NCI-H2107 treated with DMSO at 0.1 percent for 48 hours (cell line): ENCODE data around the gene S100A9.

Source experiments
- DNase-seq: peaks from one replicate; lab custom pipeline; 2025; ENCODE audit not compliant: unreplicated experiment; lab: John Stamatoyannopoulos, UW

The S100A9 gene

DNA sequence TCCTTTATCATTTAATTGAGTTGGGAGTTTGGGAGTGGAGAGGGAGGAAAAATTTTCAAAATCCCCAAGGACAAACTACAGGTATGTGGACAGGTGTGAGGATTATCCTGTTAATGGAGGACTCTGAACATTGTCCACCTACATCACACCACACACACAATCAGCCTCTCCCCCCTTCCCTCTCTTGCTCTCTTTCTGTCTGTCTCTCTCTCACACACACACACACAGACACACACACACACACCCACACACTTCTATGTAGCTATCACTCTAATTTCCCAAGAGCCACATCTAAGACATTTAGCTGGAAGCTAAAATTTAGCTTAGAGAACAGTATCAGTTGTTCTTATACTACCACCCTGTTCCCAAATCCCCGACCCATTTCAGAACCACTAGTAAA, 31.7 kb downstream of the S100A9 start:
- DNase-seq: no peak

DNA sequence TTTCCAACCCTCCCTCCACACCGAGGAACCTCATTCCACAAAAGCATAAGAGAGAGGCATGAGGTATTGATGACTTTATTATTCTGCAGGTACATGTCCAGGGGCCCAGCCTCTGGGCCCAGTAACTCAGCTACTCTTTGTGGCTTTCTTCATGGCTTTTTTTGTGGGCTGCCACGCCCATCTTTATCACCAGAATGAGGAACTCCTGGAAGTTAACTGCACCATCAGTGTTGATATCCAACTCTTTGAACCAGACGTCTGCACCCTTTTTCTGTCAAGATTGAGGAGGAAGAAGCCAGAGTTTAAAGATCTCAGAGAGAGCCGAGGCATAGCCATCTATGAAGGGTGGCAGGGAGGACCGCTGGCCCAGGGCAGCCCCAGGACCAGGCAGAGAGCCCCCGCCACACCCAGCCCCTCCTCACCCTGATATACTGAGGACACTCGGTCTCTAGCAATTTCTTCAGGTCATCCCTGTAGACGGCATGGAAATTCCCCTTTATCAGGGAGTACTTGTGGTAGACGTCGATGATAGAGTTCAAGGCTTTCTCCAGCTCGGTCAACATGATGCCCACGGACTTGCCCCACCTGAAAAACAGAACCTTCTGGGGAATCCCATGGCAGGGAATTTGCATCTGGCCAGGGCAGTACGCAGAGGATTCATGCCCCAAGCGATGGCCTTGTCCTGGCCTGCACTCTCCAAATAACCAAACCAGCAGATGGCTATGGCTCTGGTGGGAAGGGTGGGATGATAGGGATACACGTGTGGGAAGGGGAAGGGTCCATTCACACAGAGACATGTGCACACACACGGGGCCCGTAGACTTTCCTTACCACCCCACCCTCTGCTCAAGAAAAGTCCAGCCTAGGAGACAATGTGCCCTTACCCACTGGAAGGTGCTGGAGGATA, 32.6 kb downstream of the S100A9 start:
- no peak for DNase-seq

DNA sequence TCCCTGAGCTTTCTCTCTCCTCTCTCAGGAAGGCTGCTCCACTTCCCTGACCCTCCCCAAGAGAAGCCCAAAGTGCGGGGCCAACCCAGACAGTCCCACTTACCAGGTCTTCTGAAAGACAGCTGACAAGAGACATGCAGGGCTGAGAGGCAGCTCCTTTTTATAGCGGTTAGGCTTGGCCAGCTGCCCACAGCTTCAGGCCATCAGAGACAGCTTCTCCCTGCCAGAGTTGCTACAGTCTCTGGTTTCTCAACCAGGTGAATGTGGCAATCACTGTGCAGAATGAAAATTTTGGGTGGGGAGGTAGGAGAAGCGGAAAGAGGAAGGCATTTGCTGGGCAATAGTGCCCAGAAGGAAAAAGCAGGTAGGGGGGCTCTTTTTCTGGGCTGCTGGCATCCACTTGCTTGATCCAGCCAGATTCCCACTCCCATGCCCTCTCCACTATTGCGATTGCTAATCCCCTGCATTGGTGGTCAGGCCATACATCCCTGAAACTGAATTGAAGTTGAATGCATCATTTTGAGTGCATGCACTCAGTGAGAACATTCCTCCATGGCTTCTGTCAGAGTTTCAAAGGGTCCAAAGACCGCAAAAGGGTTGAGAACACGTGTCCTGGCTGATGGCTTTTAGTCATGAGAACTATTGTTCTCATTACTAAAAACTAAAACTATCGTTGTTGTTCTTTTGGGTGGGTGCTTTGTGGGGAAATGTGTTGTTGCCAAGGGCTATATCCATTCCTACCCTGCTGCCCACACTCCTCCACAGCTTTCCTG, 33.5 kb downstream of the S100A9 start, which contains the start of gene S100A8:
TSS of gene S100A8 (minus strand) at position 136 of the 773 bp plus-strand sequence. CDS start 538 bp downstream, outside the sequence.
- peak; percentile 59 for DNase-seq

DNA sequence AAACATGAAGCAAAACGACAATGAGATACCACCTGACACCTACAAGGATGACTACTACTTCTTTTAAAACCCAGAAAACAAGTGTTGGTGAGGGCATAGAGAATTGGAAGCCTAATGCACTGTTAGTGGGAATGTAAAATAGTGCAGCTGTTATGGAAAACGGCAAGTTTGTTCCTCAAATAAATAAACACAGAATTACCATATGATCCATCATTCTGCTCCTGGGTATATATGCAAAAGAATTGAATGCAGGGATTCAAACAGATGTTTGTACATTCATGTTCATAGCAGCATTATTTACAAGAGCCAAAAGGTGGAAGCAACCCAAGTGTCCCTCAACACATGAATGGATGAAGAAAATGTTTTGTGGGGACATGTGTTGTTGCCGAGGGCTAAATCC, 34.6 kb downstream of the S100A9 start:
- DNase-seq: no peak

DNA sequence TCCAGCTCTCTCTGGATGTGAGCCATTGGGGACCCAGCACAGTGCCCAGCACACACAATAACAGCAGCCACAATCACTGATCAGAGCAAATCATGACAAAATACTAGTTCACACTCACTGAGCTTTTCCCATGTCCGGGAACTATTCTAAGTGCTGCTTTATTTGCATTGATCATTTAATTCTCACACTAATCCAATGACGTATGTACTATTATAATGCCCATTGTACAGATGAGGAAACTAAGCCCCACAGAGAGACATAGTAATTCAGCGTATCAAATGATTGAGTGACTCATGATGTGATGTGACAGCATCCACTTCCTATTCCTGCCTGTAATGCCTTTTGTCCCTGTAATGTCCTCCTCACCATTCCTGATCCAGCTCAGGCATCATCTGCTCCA, 35.2 kb downstream of the S100A9 start:
- DNase-seq: no peak

DNA sequence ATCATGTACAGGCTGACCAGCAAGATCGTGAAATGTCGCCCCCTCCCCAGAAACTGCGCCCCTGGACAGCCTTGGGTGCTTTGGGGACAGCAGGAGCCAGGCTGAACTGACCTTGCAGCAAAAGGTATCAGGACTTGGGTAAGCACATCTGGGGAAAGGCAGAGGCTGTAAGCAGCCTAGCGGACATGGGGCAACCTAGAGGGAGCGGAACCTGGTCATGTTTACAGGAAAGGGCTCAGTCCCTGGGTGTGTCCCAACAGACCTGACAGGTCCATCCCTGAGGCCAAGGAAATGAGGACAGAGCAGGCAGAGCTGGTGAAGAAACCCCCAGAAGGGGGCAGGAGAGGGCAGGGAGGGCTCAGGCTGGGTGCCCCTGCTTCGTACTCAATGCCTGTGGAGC, 36.3 kb downstream of the S100A9 start:
- DNase-seq: no peak

DNA sequence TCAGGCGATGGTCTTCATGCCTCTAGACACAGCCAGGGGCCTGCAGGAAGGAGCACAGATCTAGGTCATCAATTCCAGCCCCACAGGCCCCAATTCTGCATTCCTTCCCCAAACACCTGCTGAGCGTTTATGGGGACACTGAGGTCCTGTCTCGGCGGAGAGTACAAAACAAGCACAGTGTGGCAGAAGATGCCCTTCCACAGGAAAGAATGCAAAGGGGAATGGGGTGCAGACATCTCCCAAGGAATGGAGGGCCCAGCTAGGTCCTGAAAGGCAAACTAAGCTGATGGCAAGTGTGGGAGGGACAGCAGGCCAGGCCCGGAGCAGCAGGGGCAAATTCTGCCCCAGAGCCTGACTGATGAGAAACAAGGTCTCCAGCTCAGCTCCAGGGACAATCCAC, 36.7 kb downstream of the S100A9 start:
- no peak for DNase-seq

DNA sequence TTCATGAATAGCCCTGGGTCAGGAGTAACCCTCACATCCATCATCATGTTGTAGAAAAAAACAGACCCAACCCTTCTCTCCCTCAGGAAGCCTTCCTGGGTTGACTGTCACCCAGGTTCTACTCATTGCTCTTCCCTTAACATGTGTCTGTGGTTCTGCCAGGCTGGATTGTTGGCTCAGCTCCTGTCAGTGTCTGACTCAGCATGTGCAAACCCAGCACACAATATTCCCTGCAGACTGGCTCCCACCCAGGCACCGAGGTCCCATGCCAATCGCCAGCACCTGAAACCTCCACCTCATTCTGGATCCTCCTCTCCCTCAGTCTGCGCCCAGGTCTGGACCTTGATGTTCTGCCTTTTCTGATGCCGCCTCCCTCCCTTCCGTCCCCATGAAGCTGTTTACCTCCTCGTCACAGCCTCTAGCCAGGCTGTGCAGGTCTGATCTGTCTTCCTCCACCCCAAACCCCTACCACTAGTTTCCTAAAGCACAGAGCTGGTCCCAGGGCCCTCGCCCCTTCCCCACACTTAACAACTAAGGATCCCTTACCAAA, 37.6 kb downstream of the S100A9 start:
- no peak for DNase-seq

DNA sequence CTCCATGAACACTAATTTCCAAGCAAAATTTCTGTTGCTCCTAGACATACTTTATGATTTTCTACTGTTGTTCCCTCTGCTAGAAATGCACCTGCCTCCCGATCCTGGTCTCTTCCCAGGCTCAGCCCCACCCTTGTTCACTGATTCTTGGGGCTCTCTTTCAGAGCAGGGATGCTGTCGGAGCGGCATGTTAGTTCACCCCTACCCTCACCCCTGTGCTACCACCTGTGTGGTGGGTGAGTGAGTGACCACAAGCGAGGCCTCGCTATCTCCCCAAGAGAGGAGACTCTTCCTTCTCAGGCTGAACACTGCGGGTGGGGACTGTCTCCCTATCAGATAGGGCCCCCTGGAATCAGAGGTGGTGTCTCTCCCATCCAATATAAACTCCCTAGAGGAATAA, 38.1 kb downstream of the S100A9 start:
- no peak for DNase-seq

DNA sequence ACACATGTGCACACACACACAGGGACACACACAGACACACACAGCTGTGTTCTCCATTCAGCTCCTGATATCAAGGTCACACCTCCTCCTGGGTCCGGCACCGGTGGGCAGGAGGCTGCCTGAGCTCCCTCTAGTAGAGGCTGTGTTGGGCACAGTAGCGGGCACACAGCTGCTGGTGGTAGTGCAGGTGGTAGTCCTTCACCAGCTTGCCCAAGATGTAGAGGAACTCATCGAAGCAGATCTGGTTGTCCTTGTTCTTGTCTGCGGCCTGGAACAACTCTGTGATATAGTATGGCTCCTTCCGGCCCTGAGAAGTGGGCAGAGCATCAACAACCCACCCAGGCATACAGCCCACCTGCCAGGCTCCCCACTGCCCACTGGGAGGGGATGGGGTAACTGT, 38.8 kb downstream of the S100A9 start:
- no peak for DNase-seq

DNA sequence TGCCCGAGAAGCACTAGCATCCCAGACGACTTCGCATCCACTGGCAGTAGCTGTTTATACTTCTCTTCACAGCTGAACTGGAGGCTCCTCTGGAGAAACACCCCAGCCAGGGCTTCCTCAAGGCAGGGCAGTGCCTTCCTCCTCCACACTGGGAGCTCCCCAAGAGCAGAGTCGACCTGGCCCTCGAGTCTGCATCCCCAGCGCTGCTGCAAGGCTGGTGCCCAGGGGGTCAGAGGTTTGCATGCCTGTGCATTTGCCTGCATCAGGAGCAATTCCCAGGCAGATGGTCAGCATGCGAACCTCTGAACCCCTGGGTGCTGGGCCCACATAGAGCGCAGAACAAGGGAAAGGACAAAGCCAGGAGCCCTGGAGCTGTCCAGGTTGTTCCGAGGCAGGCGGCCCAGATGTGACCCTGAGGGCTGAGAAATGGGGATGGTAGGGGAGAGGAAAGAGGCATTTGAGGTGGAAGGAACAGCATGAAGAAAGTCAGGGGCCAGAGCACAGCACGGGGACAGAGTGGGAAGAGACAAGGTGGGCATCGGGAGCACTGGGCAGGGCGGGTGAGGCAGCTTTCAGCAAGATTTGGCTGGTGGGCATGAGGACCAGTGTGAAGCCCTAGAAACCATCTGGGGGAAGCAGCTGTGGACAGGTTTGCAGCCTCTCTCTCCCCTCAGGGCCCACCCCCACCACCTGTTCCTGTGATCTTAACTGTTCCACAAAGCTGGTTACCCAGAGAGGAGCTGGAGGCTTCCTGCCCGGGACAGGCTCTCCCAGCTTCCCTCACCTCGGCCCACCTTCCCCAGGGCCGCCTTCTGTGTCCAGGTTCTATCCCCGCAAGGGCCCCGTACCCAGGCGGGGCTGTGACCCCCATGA, 39.6 kb downstream of the S100A9 start:
- DNase-seq: no peak

DNA sequence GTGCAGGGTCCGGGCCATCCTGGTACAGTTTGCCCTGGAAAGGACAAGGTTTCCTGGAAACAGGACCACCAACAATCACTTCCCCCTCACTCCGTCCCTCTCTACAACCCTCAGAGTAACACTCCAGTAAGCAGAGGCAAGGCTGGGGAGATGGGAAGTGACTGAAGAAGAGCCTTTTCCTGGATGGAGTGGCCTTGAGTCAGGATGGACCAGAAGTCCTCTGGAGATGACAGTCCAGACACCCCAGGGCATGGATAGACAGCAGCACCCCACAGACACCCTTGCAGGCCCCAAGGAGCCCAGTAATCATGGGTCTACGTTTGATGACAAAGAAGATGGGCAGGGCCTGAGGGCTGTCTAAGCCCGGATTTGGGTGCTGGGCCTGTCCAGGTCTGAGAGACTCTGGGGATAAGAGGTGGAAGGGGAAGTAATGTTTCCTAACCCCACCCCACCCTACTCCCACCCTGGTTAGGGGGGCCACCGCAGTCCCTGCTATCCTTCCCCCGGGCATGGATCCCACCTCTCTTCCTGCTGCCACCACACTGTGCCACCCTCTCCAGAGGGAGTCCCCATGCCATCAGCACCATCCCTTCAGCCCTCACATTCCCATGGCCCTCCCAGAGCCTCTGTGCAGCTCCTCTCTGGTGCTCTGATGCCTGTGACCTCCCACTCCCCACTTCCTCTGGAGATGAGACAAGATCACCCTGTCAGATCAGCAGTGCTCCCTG, 40.4 kb downstream of the S100A9 start:
- DNase-seq: no peak

DNA sequence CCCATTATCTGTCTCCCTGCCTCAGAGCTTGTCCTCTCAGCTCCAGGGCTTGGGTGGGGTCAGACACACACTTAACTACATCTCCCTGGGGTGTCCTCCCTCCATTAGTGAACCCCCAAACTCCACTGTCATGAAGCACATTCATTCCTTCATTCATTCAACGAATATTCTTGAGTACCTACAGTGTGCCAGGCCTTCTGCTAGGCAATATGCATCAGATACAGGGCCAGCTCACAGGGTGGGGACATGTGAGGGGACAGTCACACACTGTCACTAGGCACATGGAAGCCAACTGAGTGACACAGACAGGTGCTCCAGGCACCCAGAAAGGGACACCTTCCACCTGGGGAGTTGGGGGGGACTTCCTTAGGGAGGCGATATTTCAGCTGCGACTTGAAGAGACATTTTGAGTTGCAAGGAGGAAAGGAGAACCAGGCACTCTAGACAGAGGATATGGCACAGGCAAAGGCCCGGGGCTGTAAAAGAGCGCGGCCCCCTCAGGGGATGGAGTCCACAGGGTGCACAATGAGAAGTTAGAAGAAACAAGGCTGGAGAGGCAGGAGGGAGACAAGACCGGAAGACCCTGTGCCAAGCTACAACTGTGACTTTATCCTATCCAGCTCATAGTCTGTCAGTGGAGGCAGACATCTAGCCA, 41.9 kb downstream of the S100A9 start:
- DNase-seq: no peak

DNA sequence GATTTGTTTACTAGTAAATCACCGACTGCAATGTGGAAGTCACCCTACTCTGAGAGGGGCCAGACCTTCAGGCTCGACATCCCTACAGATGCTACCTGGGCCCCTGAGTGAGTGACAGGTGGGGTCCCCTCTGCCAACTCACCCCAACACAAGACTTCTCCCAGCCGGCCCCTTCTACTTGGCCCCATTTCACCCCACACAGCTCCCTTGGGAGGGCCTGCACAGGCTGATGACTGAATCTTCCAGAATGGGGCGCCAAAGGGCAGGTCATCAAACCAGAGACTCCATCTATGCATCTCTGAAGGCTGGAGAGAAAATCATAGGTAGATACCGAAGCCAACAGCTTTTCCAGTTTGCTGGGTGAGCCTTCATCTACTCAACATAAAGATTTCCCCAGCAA, 42.6 kb downstream of the S100A9 start:
- peak; percentile 52 for DNase-seq

DNA sequence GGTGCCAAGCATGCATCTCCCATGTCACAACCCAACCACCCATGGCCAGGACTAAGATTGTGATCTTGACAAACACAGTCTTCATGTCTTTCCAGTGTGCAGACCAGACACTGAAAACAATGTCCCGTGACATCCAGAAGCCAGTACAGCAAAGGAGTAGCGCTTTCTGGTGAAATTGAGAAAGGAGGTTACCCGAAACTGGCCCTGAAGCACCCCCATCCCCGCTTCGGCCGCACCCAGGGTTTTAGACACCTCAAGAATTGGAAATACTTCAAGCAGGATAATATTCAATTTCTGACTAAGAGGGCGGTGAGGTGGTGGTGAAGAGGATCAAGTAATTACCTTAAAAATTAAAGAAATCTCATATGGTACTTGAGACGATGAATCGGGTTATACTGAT, 43.8 kb downstream of the S100A9 start:
- DNase-seq: no peak

DNA sequence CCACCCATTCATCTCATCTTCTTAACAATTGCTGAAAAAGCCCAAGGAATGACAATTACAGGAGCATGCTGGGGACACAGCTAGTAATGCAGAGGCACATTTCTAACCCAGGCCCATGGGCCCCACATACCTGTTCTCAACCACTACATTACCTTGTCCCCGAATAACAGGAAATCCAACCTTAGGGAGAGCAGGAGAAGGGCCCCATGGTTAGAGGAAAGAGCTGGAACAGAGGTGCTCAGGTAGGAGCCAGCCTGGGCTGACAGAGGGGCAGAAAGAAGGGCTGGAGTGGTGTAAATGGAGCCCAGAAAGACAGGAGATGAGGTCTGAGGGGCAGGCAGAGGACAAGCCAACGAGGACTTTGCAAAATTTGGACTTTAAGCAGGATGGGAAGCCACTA, 44.6 kb downstream of the S100A9 start:
- peak; percentile 33 for DNase-seq

DNA sequence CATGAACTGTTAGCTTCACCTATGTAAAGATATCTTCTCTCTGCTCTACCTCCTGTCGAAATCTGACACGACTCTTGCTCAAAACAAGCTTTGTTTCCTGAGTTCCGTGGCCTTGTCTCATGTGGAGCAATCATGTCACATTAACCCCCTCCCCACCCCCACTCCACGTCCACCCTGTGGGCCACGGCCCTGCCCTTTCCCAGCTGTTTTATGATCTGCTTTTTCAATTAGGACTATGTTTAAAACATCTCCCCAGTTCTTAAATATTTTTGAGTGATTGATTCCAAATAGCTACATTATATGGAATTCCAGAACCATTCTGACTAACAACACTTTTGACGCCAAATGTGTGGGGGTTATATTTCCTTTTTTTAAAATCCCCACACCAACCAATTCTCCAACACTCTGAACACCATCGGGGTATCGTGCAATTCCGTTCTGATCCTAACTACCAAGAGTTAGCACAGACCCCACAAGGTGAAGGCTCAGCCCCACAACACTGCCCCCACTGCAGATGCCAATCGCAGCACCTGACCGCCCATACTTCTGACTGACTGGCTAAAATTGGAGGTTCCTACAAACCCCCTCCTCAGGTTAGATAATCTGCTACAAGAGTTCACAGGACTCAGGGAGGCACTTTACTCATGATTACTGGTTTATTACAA, 45.9 kb downstream of the S100A9 start:
- DNase-seq: peak; percentile 44

DNA sequence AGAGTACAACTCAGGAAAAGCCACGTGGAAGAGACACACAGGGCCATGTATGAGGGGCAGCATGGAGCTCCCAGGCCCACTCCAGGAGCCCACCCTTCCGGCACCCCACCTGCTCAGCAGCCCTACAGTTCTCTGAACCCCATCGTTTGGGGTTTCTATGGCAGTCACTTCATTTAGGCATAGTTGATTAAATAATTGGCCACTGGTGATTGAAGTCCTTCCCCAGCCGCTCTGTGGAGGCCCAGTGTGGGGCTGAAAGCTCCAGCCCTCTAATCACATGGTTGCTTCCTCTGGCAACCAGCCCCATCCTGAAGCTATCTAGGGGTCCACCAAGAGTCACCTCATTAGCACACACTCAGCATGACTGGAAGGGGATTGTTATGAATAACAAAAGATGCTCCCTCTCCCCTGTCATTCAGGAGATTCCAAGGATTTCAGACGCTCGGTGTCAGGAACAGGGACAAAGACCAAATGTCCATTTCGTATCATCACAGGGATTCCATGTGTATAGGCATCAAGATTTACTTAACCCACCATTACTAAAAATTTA, 46.5 kb downstream of the S100A9 start:
- no peak for DNase-seq

DNA sequence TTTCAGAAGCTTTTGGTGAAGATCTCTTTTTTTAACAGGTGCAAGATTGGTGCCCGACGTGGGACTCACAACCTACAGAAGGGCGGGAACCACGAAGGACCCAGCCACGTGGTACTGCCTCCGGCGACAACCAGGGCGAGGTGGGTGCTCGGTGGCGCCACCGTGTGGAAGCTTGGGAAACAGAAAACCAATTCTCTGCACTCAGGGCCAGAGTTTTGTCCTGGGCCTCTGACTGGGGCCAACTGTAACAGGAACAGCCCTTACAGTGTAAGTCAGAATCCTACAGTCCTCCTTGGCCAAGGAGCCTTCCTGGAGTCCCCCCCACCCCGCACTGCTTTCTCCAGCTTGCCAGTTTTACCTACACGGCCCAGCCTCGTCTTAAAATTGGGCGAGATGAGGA, 47.1 kb downstream of the S100A9 start:
- DNase-seq: no peak
